IMR-90 (cell line): ENCODE measurements around the gene TNFRSF25. TPM values are rescaled to one million over a fixed set of nuclear protein-coding genes. Genes with fewer than 3 reads are reported as not detected.

Source experiments
- ATAC-seq: fragments of 200-7000 bp; cut with Tn5 transposase; 2 replicates; pipeline ENCODE4 v1.9.1; 2020; ENCODE audit warnings: low read depth, mild to moderate bottlenecking, moderate library complexity
- BruUV-seq: library from RNA; stranded (reverse); fragments of 400-500 nt; replicated peaks from 2 replicates; lab custom pipeline; 2021; lab: Mats Ljungman, UMichigan
- CTCF ChIA-PET: fragments of 300-600 bp; formaldehyde crosslinking; extraction: SDS; loops from one replicate; lab custom pipeline; 2021; ENCODE audit warnings: antibody characterized with exemption; lab: Yijun Ruan, JAX
- POLR2A ChIA-PET: fragments of 300-600 bp; sonication (Branson Sonifier 250); formaldehyde crosslinking; loops from one replicate; lab custom pipeline; 2022; ENCODE audit warnings: antibody characterized with exemption; ENCODE audit not compliant: unreplicated experiment; lab: Charles Lee
- DNase-seq: peaks from one replicate; pipeline ENCODE4 v3.0.0; 2013
- H2AFZ ChIP-seq: replicated peaks from 2 replicates; pipeline ENCODE3; 2013; ENCODE audit warnings: low read length, mild to moderate bottlenecking; ENCODE audit not compliant: poor library complexity
- H2AK5ac ChIP-seq: 2 replicates; pipeline ENCODE4 v1.6.1; 2013; ENCODE audit warnings: low read depth, low read length, inconsistent platforms
- H2AK9ac ChIP-seq: replicated peaks from 2 replicates; pipeline ENCODE3; 2013; ENCODE audit warnings: mild to moderate bottlenecking, low read depth, low read length, moderate library complexity; ENCODE audit not compliant: poor library complexity
- H2BK120ac ChIP-seq: 2 replicates; pipeline ENCODE4 v1.6.1; 2013; ENCODE audit warnings: low read depth, low read length, inconsistent platforms
- H2BK15ac ChIP-seq: 3 replicates; pipeline ENCODE4 v1.6.1; 2013; ENCODE audit warnings: low read depth, low read length, inconsistent platforms
- H2BK20ac ChIP-seq: 2 replicates; pipeline ENCODE4 v1.6.1; 2013; ENCODE audit warnings: low read depth, mild to moderate bottlenecking, inconsistent platforms, low read length, moderate library complexity
- H2BK5ac ChIP-seq: 2 replicates; pipeline ENCODE4 v1.6.1; 2013; ENCODE audit warnings: mild to moderate bottlenecking, low read depth, low read length, inconsistent platforms; ENCODE audit not compliant: poor library complexity, severe bottlenecking
- H3K14ac ChIP-seq: replicated peaks from 2 replicates; pipeline ENCODE4 v1.6.1; 2013; ENCODE audit warnings: low read depth, low read length, inconsistent platforms
- H3K18ac ChIP-seq: 2 replicates; pipeline ENCODE4 v1.6.1; 2013; ENCODE audit warnings: low read depth, low read length, control low read depth
- H3K23ac ChIP-seq: 2 replicates; pipeline ENCODE4 v1.6.1; 2013; ENCODE audit warnings: low read depth, low read length, inconsistent platforms
- H3K27ac ChIP-seq: 2 replicates; pipeline ENCODE4 v1.5.1; 2013; ENCODE audit warnings: mild to moderate bottlenecking, control low read depth, low read length; ENCODE audit not compliant: insufficient read depth
- H3K27me3 ChIP-seq: 2 replicates; pipeline ENCODE4 v1.6.1; 2013; ENCODE audit warnings: low read length; ENCODE audit not compliant: control insufficient read depth, insufficient read depth
- H3K36me3 ChIP-seq: 2 replicates; pipeline ENCODE4 v1.6.1; 2013; ENCODE audit warnings: low read length, mixed read lengths; ENCODE audit not compliant: control insufficient read depth, insufficient read depth
- H3K4ac ChIP-seq: 2 replicates; pipeline ENCODE4 v1.6.1; 2013; ENCODE audit warnings: low read depth, low read length, inconsistent platforms
- H3K4me1 ChIP-seq: 2 replicates; pipeline ENCODE4 v1.6.1; 2013; ENCODE audit warnings: low read length, mixed read lengths; ENCODE audit not compliant: control insufficient read depth, insufficient read depth
- H3K4me2 ChIP-seq: 2 replicates; pipeline ENCODE4 v1.6.1; 2013; ENCODE audit warnings: low read depth, mild to moderate bottlenecking, control low read depth, low read length, moderate library complexity
- H3K4me3 ChIP-seq: 2 replicates; pipeline ENCODE4 v1.5.1; 2013; ENCODE audit warnings: low read depth, mild to moderate bottlenecking, control low read depth, low read length, moderate library complexity; ENCODE audit not compliant: insufficient read depth
- H3K56ac ChIP-seq: 2 replicates; pipeline ENCODE4 v1.6.1; 2013; ENCODE audit warnings: low read length, inconsistent platforms; ENCODE audit not compliant: insufficient read depth; ENCODE audit errors: extremely low read depth
- H3K79me1 ChIP-seq, 2 experiments: 2 replicates each; pipeline ENCODE4 v1.6.1; 2013; ENCODE audit warnings: low read length in 2 of 2, inconsistent platforms in 1 of 2, low read depth in 1 of 2
- H3K9ac ChIP-seq: 2 replicates; pipeline ENCODE4 v1.6.1; 2013; ENCODE audit warnings: low read depth, low read length, control low read depth
- H3K9me1 ChIP-seq: 2 replicates; pipeline ENCODE4 v1.6.1; 2013; ENCODE audit warnings: low read length, inconsistent platforms; ENCODE audit not compliant: insufficient read depth
- H3K9me3 ChIP-seq: 2 replicates; pipeline ENCODE4 v1.6.1; 2013; ENCODE audit warnings: low read length; ENCODE audit not compliant: control insufficient read depth, insufficient read depth
- H4K20me1 ChIP-seq: 2 replicates; pipeline ENCODE4 v1.6.1; 2013; ENCODE audit warnings: low read length, inconsistent platforms; ENCODE audit not compliant: insufficient read depth
- H4K5ac ChIP-seq: 2 replicates; pipeline ENCODE4 v1.6.1; 2013; ENCODE audit warnings: mild to moderate bottlenecking, low read depth, low read length, control low read depth
- H4K8ac ChIP-seq, 2 experiments: 2 replicates each; pipeline ENCODE4 v1.6.1; 2013; ENCODE audit warnings: low read depth in 2 of 2, low read length in 2 of 2, control low read depth in 1 of 2, inconsistent platforms in 1 of 2
- H4K91ac ChIP-seq: 2 replicates; pipeline ENCODE4 v1.6.1; 2013; ENCODE audit warnings: low read depth, low read length, inconsistent platforms; ENCODE audit not compliant: insufficient read depth
- BHLHE40 ChIP-seq: fragments of 150-350 bp; IDR thresholded peaks from 2 replicates; pipeline ENCODE4 v1.6.1; 2016; ENCODE audit warnings: mild to moderate bottlenecking, low read depth, low read length
- CEBPB ChIP-seq: IDR thresholded peaks from 2 replicates; pipeline ENCODE4 v1.6.1; 2012; ENCODE audit warnings: low read depth, low read length, improper control_type of control experiment
- CHD1 ChIP-seq: IDR thresholded peaks from 2 replicates; pipeline ENCODE4 v1.6.1; 2012; ENCODE audit warnings: low read depth, low read length, improper control_type of control experiment
- FOS ChIP-seq: fragments of 150-350 bp; IDR thresholded peaks from 2 replicates; pipeline ENCODE4 v1.6.1; 2016; ENCODE audit warnings: low read depth, low read length
- MAZ ChIP-seq: IDR thresholded peaks from 2 replicates; pipeline ENCODE4 v1.6.1; 2012; ENCODE audit warnings: low read depth, mild to moderate bottlenecking, low read length, improper control_type of control experiment, moderate library complexity, borderline replicate concordance
- MXI1 ChIP-seq: IDR thresholded peaks from 2 replicates; pipeline ENCODE4 v1.6.1; 2012; ENCODE audit warnings: low read depth, mild to moderate bottlenecking, low read length, moderate library complexity, borderline replicate concordance
- NFE2L2 ChIP-seq: fragments of 150-350 bp; IDR thresholded peaks from 2 replicates; pipeline ENCODE4 v1.6.1; 2016; ENCODE audit warnings: low read depth, mild to moderate bottlenecking, low read length
- RAD21 ChIP-seq: IDR thresholded peaks from 2 replicates; pipeline ENCODE4 v1.6.1; 2012; ENCODE audit warnings: low read length, improper control_type of control experiment
- RCOR1 ChIP-seq: IDR thresholded peaks from 2 replicates; pipeline ENCODE4 v1.6.1; 2012; ENCODE audit warnings: mild to moderate bottlenecking, low read length, improper control_type of control experiment; ENCODE audit not compliant: insufficient replicate concordance
- WGBS, 2 experiments: methylation state at CpG; one replicate each; pipeline versions ENCODE4 v1.1.5 to v1.1.7; 2013; ENCODE audit warnings: missing lambda C conversion rate in 2 of 2; ENCODE audit not compliant: insufficient read length in 1 of 2; ENCODE audit errors: extremely low coverage in 2 of 2; 5-methylcytosine and 5-hydroxymethylcytosine counted together
- dilution Hi-C: fragments of 300-500 bp; cut with HindIII; formaldehyde crosslinking; loops from one replicate; pipeline ENCODE4 v1.14.3; 2018; ENCODE audit warnings: low sequenced_read_pairs; ENCODE audit not compliant: unreplicated experiment
- in situ Hi-C: fragments of 300-500 bp; cut with MboI; formaldehyde crosslinking; loops from 3 replicates; pipeline ENCODE4 v1.14.3; 2019; ENCODE audit warnings: low sequenced_read_pairs, inconsistent platforms, mixed read lengths
- intact Hi-C: fragments of 100-400 bp; cut with micrococcal nuclease; formaldehyde crosslinking; loops from 2 replicates; pipeline ENCODE4 v1.10.0; 2022
- polyA plus RNA-seq, 3 experiments: library from polyadenylated mRNA; depleted of rRNA; stranded (reverse); fragments of >200 nt; gene quantifications; 2 replicates each; pipeline ENCODE4 v1.2.3, GENCODE V29; 2012; ENCODE audit warnings: low replicate concordance in 1 of 3
- total RNA-seq: library from RNA; depleted of rRNA; stranded (reverse); fragments of >200 nt; gene quantifications from 2 replicates; pipeline ENCODE4 v1.2.3, GENCODE V29; 2012
- TF ChIP-seq, protein P1 (sequence below): fragments of 150-350 bp; IDR thresholded peaks from 2 replicates; pipeline ENCODE4 v1.6.1; 2017; ENCODE audit warnings: mild to moderate bottlenecking, antibody characterized with exemption, low read length, low read depth

Gene TNFRSF25
- total and polyA plus RNA-seq, 2 of the 4 experiments (the other 2 are of a cell fraction): 1.3 to 11.2 TPM

DNA sequence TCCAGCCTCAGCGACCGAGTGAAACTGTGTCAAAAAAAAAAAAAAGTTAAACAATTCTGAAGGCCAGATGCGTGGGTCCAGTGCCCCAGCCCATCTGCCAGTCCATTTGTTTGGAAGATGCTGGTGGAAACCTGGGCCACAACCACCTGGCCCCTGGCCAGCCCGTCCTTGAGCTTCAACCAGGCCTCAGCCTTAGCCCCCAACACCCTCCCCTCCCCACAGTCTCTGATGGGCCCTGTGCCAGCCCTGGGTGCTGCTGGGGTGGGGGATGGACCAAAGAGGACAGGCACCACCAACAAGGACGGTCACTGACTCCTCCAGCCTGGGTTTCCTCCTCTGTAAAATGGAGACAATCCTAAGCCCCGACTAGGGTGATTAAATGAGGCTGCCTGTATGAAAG is 45.1 kb upstream of the TNFRSF25 start:
- Histone ChIP-seq H2AFZ (no peak overlapping the region), H3K4me2 (no peak overlapping the region), H2BK5ac (no peak overlapping the region), H4K91ac (no peak overlapping the region), H3K27ac (no peak overlapping the region), H3K56ac (no peak overlapping the region), H3K36me3 (no peaks in the 10 kb centered on the region), H3K18ac (no peak overlapping the region), H3K9me1 (peaks cover 5% of the 10 kb centered on the region; the same call in 1 of the 2 replicates), H3K27me3 (peaks cover 4% of the 10 kb centered on the region; the same call in 1 of the 2 replicates), H3K14ac (no peak overlapping the region), H2BK20ac (no peak overlapping the region), H3K79me1 (no peaks in the 10 kb centered on the region), H2BK15ac (no peak overlapping the region), H2AK5ac (no peak overlapping the region), H3K4me3 (no peak overlapping the region), H2BK120ac (no peak overlapping the region), H3K4ac (no peak overlapping the region), H3K9ac (no peak overlapping the region), H3K4me1 (peaks cover 2% of the 10 kb centered on the region; the same call in 1 of the 2 replicates), H3K23ac (no peak overlapping the region), H2AK9ac (no peak overlapping the region), H4K8ac (no peak overlapping the region), H4K5ac (no peak overlapping the region), H3K9me3 (no peaks in the 10 kb centered on the region), H4K20me1 (no peaks in the 10 kb centered on the region)
- DNase-seq (no peak), ATAC-seq (no peak)
- no TSS peak for BruUV-seq
- ChIA-PET CTCF (no interaction called here), POLR2A (no interaction called here)
- no peak for TF ChIP-seq RCOR1
- TF ChIP-seq, protein P1, sequence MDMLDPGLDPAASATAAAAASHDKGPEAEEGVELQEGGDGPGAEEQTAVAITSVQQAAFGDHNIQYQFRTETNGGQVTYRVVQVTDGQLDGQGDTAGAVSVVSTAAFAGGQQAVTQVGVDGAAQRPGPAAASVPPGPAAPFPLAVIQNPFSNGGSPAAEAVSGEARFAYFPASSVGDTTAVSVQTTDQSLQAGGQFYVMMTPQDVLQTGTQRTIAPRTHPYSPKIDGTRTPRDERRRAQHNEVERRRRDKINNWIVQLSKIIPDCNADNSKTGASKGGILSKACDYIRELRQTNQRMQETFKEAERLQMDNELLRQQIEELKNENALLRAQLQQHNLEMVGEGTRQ: no peak
- TF ChIP-seq MAZ: no peak
- TF ChIP-seq BHLHE40: no peak
- TF ChIP-seq CEBPB: no peak
- no peak for TF ChIP-seq CHD1
- no peak for TF ChIP-seq MXI1
- no peak for TF ChIP-seq NFE2L2
- no peak for TF ChIP-seq RAD21
- no peak for TF ChIP-seq FOS
- in situ Hi-C loops: no loop called here
- WGBS, 2 experiments: no CpG with 5 or more reads among the region's 6 CpGs
- intact Hi-C loops: no loop called here
- dilution Hi-C loops: no loop called here
